Lung (tissue), 12 donors: ENCODE measurements around the gene NTNG2. TPM values are rescaled to one million over a fixed set of nuclear protein-coding genes. Genes with fewer than 3 reads are reported as not detected.

Experiments
- ATAC-seq: fragments of 200-7000 bp; cut with Tn5 transposase; one replicate; pipeline ENCODE4 v1.9.1; 2020; ENCODE audit warnings: moderate number of reproducible peaks; ENCODE audit not compliant: insufficient read depth, low FRiP score
- DNase-seq, 3 donors: peaks; one replicate each; pipeline ENCODE4 v3.0.0-alpha.2; 2013 to 2017
- H3K27ac ChIP-seq, 2 donors: one replicate each; pipeline ENCODE4 v1.5.1; 2013; ENCODE audit warnings: mild to moderate bottlenecking in 2 of 2, moderate library complexity in 2 of 2, control low read depth in 1 of 2, inconsistent platforms in 1 of 2, low read depth in 1 of 2, low read length in 1 of 2
- H3K27me3 ChIP-seq, 3 donors: one replicate each; pipeline ENCODE4 v1.5.1; 2013; ENCODE audit warnings: low read length in 2 of 3; ENCODE audit not compliant: control insufficient read depth in 3 of 3, insufficient read depth in 3 of 3
- H3K36me3 ChIP-seq, 4 donors: one replicate each; pipeline ENCODE4 v1.5.1; 2013; ENCODE audit warnings: low read length in 4 of 4, mild to moderate bottlenecking in 1 of 4, moderate library complexity in 1 of 4; ENCODE audit not compliant: control insufficient read depth in 4 of 4, insufficient read depth in 4 of 4
- H3K4me1 ChIP-seq, 5 donors: one replicate each; pipeline ENCODE4 v1.5.1; 2013; ENCODE audit warnings: low read length in 5 of 5, mild to moderate bottlenecking in 2 of 5, moderate library complexity in 1 of 5; ENCODE audit not compliant: control insufficient read depth in 5 of 5, insufficient read depth in 5 of 5
- H3K4me3 ChIP-seq: one replicate; pipeline ENCODE4 v1.5.1; 2013; ENCODE audit warnings: mild to moderate bottlenecking, control low read depth, moderate library complexity
- H3K9ac ChIP-seq, 2 donors: one replicate each; pipeline ENCODE4 v1.5.1; 2013; ENCODE audit warnings: low read length in 2 of 2, control low read depth in 1 of 2; ENCODE audit not compliant: insufficient read depth in 1 of 2
- H3K9me3 ChIP-seq, 4 donors: one replicate each; pipeline ENCODE4 v1.5.1; 2013; ENCODE audit warnings: low read length in 3 of 4, mild to moderate bottlenecking in 1 of 4, moderate library complexity in 1 of 4; ENCODE audit not compliant: control insufficient read depth in 4 of 4, insufficient read depth in 3 of 4
- WGBS, 2 donors: extraction: QIAGEN DNeasy Blood & Tissue Kit; methylation state at CpG; one replicate each; pipeline ENCODE4 v1.1.7; 2013; 5-methylcytosine and 5-hydroxymethylcytosine counted together
- polyA plus RNA-seq, 2 donors: library from polyadenylated mRNA; stranded (reverse); fragments of 200-250 nt; gene quantifications; one replicate each; pipeline ENCODE4 v1.2.1, GENCODE V29; 2013
- total RNA-seq, 2 donors: library from RNA; depleted of rRNA in 1 of 2; stranded (reverse); fragments of >200 nt in 1 of 2; gene quantifications; one replicate each; pipeline ENCODE4 v1.2.1, GENCODE V29; 2014 to 2021
- TF ChIP-seq, protein P1 (sequence below): IDR thresholded peaks from 2 replicates; pipeline ENCODE4 v1.5.1; 2012; ENCODE audit warnings: mild to moderate bottlenecking; ENCODE audit errors: control extremely low read depth, extremely low read depth
- donor health status: control.
- donor health status: control.
- donor health status: Bipolar disorder and iron deficiency.
- donor health status: healthy.
- donor health status: DM: yes; HTN: yes; CAD: no.

Gene NTNG2
- total and polyA plus RNA-seq, 4 donors = 2.2 to 4.4 (median 2.5) TPM

DNA sequence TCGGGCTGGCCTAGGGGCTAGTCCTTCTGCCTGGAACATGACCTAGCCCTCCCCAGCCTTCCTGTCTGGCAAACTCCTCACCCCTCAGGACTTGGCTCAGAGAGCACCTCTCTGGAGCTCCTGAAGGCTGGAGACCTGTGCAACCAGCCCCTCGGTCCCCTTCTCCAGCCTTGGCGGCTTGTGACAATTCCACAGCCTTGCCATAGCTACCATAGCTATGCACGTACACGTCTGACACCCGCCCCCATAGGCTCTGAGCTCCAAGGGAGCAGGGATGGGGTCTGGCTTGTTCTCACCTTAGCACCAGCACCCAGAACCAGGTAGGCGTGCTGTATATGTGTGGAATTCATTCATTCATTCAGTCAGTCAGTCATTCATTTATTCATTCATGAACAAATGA, 49.7 kb downstream of the NTNG2 start:
- no peak for DNase-seq
- H3K4me1 ChIP-seq = peaks cover 0 to 3% (median 0%) of the 10 kb centered on the region in 5 donors
- 91% methylated on average over 7 of the region's 7 CpGs for WGBS, 2 donors
- no peak overlapping the region for H3K4me3 ChIP-seq
- H3K9me3 ChIP-seq = peaks cover 0 to 2% (median 0%) of the 10 kb centered on the region in 4 donors
- H3K36me3 ChIP-seq = no peaks in the 10 kb centered on the region
- TF ChIP-seq, protein P1, sequence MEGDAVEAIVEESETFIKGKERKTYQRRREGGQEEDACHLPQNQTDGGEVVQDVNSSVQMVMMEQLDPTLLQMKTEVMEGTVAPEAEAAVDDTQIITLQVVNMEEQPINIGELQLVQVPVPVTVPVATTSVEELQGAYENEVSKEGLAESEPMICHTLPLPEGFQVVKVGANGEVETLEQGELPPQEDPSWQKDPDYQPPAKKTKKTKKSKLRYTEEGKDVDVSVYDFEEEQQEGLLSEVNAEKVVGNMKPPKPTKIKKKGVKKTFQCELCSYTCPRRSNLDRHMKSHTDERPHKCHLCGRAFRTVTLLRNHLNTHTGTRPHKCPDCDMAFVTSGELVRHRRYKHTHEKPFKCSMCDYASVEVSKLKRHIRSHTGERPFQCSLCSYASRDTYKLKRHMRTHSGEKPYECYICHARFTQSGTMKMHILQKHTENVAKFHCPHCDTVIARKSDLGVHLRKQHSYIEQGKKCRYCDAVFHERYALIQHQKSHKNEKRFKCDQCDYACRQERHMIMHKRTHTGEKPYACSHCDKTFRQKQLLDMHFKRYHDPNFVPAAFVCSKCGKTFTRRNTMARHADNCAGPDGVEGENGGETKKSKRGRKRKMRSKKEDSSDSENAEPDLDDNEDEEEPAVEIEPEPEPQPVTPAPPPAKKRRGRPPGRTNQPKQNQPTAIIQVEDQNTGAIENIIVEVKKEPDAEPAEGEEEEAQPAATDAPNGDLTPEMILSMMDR = no peak
- no peaks in the 10 kb centered on the region for H3K27me3 ChIP-seq
- ATAC-seq = no peak
- H3K27ac ChIP-seq = no peak overlapping the region
- no peak overlapping the region for H3K9ac ChIP-seq

DNA sequence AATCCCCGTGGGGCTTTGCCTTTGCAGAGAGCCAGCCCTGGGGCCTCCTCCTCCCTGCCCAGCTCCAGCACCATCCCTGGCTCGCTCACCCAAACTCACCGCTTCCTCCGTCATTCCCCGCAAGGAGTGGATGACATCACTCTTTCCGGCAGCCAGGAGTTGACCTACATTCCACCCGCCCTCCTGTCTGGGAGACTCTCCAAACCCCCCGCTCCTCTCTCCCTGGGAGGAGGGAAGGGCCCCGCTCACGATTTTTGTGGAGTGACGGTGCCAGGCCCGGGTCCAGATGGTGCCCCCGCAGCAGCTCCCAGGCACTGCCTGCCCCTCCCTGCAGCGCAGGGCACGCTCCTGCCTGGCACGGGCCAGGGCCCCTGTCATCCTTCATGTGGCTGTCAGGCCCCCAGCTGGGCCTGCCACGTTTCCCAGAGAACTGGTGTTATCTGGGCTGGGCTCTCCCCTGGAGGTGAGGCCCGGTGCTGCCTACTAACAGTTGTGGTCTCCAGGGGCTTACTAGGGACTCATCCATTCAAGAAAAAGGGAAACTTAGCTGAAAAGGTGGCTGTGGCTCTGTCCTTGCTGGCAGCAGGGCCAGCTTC, 52.3 kb downstream of the NTNG2 start:
- H3K27ac ChIP-seq = peak overlapping the region in 1 of 2 donors; percentile 55
- no peaks in the 10 kb centered on the region for H3K27me3 ChIP-seq
- no peak overlapping the region for H3K4me3 ChIP-seq
- no peaks in the 10 kb centered on the region for H3K9me3 ChIP-seq
- H3K4me1 ChIP-seq = peaks cover 0 to 3% (median 0%) of the 10 kb centered on the region in 5 donors
- DNase-seq = peak; percentile 56 to 74 (median 73)
- H3K9ac ChIP-seq = no peak overlapping the region
- TF ChIP-seq, protein P1 = no peak
- peak; percentile 71 for ATAC-seq
- no peaks in the 10 kb centered on the region for H3K36me3 ChIP-seq
- WGBS, 2 donors = 31 to 35% methylated on average over 14 to 18 of the region's 18 CpGs

DNA sequence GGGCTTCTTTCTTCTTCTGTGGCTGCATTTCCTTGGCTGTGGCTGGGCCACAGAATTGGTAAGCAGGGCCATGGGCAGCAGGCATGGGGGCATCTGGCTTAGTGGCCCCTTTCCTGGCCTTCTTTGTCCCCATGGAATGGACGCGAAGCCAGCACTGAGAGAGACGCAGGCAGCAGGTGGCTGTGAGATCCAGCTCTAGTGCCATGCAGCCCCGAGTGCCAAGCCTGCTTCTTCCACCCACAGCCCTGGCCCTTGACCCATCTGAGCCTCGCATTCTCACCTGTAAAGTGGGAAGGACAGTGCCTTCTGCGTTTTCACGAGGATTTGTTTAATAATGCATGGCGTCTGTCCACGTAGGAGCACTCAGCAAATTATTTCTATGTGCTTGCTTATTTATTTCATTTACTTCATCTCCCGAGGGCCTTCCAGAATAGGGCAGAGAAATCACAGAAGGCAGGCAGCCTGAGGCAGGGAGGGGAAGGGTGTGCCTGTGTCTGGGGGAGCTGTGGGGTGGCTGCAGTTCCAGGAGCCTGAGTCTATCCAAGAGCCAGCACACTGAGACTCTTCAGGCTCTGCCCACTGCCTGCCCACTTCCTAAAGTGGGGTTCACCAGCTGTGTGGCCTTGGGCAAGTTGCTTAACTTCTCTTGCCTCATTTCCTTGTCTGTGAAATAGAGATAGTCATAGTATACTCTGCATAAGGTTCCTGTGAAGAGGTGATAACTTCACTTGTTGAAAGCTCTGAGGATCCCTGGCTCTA, 55.2 kb downstream of the NTNG2 start:
- Histone ChIP-seq H3K4me1 (peaks cover 0 to 3% (median 0%) of the 10 kb centered on the region in 5 donors), H3K9ac (no peak overlapping the region)
- WGBS, 2 donors = 70 to 79% methylated on average over 10 of the region's 10 CpGs

More for the DNA sequence above, 55.2 kb downstream of the NTNG2 start:
- no peaks in the 10 kb centered on the region for H3K9me3 ChIP-seq
- H3K27me3 ChIP-seq = peaks cover 0 to 4% (median 0%) of the 10 kb centered on the region in 3 donors
- no peak for DNase-seq
- no peak overlapping the region for H3K27ac ChIP-seq
- H3K4me3 ChIP-seq = no peak overlapping the region
- H3K36me3 ChIP-seq = no peaks in the 10 kb centered on the region
- no peak for ATAC-seq
- TF ChIP-seq, protein P1 = no peak
